CD4-positive, alpha-beta T cell treated with Interleukin-12 subunit alpha and Interleukin-12 subunit beta, for 1 hour (primary cell): Measurements from ENCODE around the gene SAMD5.

Source experiments
- DNase-seq: peaks from one replicate; pipeline ENCODE4 v3.0.0-alpha.2; 2020

The SAMD5 gene

GRCh38 chr6:147508042-147508865, at the start of gene SAMD5:
SAMD5 (plus strand) TSS chr6:147508690; CDS start chr6:147508929, 239 bp downstream.
- DNase-seq: no peak

GRCh38 chr6:147459780-147460179, 48.7 kb upstream of the SAMD5 start:
- DNase-seq: no peak

- DNase-seq: no peak
Observed at GRCh38 chr6:147463651-147464050, 44.8 kb upstream of the SAMD5 start.

- no peak for DNase-seq
Observed at GRCh38 chr6:147467428-147467827, 41.1 kb upstream of the SAMD5 start.

GRCh38 chr6:147467886-147468285, 40.6 kb upstream of the SAMD5 start:
- no peak for DNase-seq

GRCh38 chr6:147468634-147469033, 39.9 kb upstream of the SAMD5 start:
- no peak for DNase-seq

GRCh38 chr6:147479857-147480256, 28.6 kb upstream of the SAMD5 start:
- DNase-seq: no peak

- no peak for DNase-seq
Observed at GRCh38 chr6:147486683-147487082, 21.8 kb upstream of the SAMD5 start.

- no peak for DNase-seq
Observed at GRCh38 chr6:147497472-147497871, 11.0 kb upstream of the SAMD5 start.

GRCh38 chr6:147503587-147503986, 4.9 kb upstream of the SAMD5 start:
- no peak for DNase-seq

GRCh38 chr6:147504848-147505247, 3.6 kb upstream of the SAMD5 start:
- DNase-seq: no peak

GRCh38 chr6:147506704-147507114, 1.8 kb upstream of the SAMD5 start:
- peak; percentile 9 for DNase-seq

- no peak for DNase-seq
Observed at GRCh38 chr6:147507162-147508041, 1.1 kb upstream of the SAMD5 start.

- no peak for DNase-seq
Observed at GRCh38 chr6:147508866-147509608, 547 bp downstream of the SAMD5 start.

- no peak for DNase-seq
Observed at GRCh38 chr6:147509891-147510290, 1.4 kb downstream of the SAMD5 start.

- no peak for DNase-seq
Observed at GRCh38 chr6:147510929-147511590, 2.6 kb downstream of the SAMD5 start.

GRCh38 chr6:147514831-147515230, 6.3 kb downstream of the SAMD5 start:
- DNase-seq: no peak

GRCh38 chr6:147515327-147515726, 6.8 kb downstream of the SAMD5 start:
- DNase-seq: no peak

- no peak for DNase-seq
Observed at GRCh38 chr6:147522597-147522996, 14.1 kb downstream of the SAMD5 start.

GRCh38 chr6:147525519-147526209, 17.2 kb downstream of the SAMD5 start:
- DNase-seq: no peak

- no peak for DNase-seq
Observed at GRCh38 chr6:147527197-147527596, 18.7 kb downstream of the SAMD5 start.
